Karpas-422 (cell line): ENCODE measurements around the gene CCIN. TPM values are rescaled to one million over a fixed set of nuclear protein-coding genes. Genes with fewer than 3 reads are reported as not detected.

Experiments
- DNase-seq: peaks from one replicate; pipeline ENCODE4 v3.0.0-alpha.2; 2015
- H2AFZ ChIP-seq: fragments of 200-600 bp; sonication (generic); 2 replicates; pipeline ENCODE4 v1.6.1; 2014; ENCODE audit warnings: antibody characterized with exemption, low read length, mixed read lengths
- H3K27ac ChIP-seq: fragments of 200-600 bp; sonication (generic); 2 replicates; pipeline ENCODE4 v1.5.1; 2014; ENCODE audit warnings: mild to moderate bottlenecking, low read length, moderate library complexity
- H3K27me3 ChIP-seq: fragments of 200-600 bp; sonication (generic); 2 replicates; pipeline ENCODE4 v1.6.1; 2014; ENCODE audit warnings: low read length, mixed read lengths
- H3K36me3 ChIP-seq: fragments of 200-600 bp; sonication (generic); 2 replicates; pipeline ENCODE4 v1.6.1; 2014; ENCODE audit warnings: low read length, mixed read lengths; ENCODE audit not compliant: insufficient read depth
- H3K4me1 ChIP-seq: fragments of 200-600 bp; sonication (generic); 2 replicates; pipeline ENCODE4 v1.6.1; 2014; ENCODE audit warnings: mild to moderate bottlenecking, low read length, mixed read lengths
- H3K4me2 ChIP-seq: fragments of 200-600 bp; sonication (generic); 2 replicates; pipeline ENCODE4 v1.6.1; 2014; ENCODE audit warnings: low read length, low read depth, mild to moderate bottlenecking; ENCODE audit not compliant: poor library complexity, severe bottlenecking
- H3K4me3 ChIP-seq: fragments of 200-600 bp; sonication (generic); 2 replicates; pipeline ENCODE4 v1.5.1; 2014; ENCODE audit warnings: mild to moderate bottlenecking, antibody characterized with exemption, low read length, mixed read lengths
- H3K79me2 ChIP-seq: fragments of 200-600 bp; sonication (generic); 2 replicates; pipeline ENCODE4 v1.6.1; 2014; ENCODE audit warnings: mild to moderate bottlenecking, low read length, mixed read lengths
- H3K9ac ChIP-seq: fragments of 200-600 bp; sonication (generic); 2 replicates; pipeline ENCODE4 v1.6.0; 2014; ENCODE audit warnings: low read length
- H3K9me2 ChIP-seq: fragments of 200-600 bp; sonication (generic), shearing (Covaris generic); replicated peaks from 2 replicates; pipeline ENCODE4 v1.6.0; 2014; ENCODE audit warnings: mild to moderate bottlenecking, low read length, moderate library complexity; ENCODE audit not compliant: insufficient read depth
- H3K9me3 ChIP-seq: fragments of 300-700, 200-600 bp; sonication (generic); 2 replicates; pipeline ENCODE4 v1.6.1; 2014; ENCODE audit warnings: low read length, mixed read lengths
- H4K20me1 ChIP-seq: fragments of 200-600 bp; sonication (generic); 2 replicates; pipeline ENCODE4 v1.6.1; 2014; ENCODE audit warnings: mild to moderate bottlenecking, antibody characterized with exemption, low read length, low read depth; ENCODE audit not compliant: insufficient read depth
- total RNA-seq: library from RNA; depleted of rRNA; stranded (reverse); fragments of >200 nt; shearing (Covaris generic); gene quantifications from 2 replicates; pipeline ENCODE4 v1.2.3, GENCODE V29; 2014; ENCODE audit warnings: low replicate concordance

Gene CCIN
- total RNA-seq, 1 experiment from 2014 or later, result not detected

DNA sequence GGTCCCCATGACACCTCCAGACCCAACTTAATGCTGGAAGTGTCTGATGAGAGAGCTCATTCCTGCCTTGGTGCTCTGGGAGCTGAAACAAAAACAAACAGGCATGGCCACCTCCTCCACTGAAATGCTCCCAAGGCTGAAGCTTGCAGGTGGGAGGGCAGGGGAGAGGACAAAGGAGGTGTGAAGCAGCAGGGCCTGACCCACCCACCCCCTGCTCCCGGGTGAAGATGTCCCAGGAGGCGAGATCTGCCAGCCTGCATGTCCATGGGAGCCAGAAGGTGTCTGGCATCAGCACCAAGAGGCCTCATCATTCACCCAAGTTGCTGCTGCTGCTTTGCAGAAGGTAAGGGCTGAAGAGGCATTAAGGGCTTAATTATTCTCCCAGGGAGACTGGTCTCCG lies 4.2 kb upstream of the CCIN start:
- Histone ChIP-seq H3K4me3 (no peak overlapping the region), H3K9me2 (no peaks in the 10 kb centered on the region), H3K79me2 (no peaks in the 10 kb centered on the region), H4K20me1 (no peaks in the 10 kb centered on the region), H3K9me3 (no peaks in the 10 kb centered on the region), H3K36me3 (no peaks in the 10 kb centered on the region), H3K9ac (no peak overlapping the region), H3K27ac (no peak overlapping the region), H2AFZ (no peak overlapping the region), H3K4me1 (peaks cover 7% of the 10 kb centered on the region), H3K27me3 (no peaks in the 10 kb centered on the region), H3K4me2 (no peak overlapping the region)
- DNase-seq, result peak; percentile 40

- H3K79me2 ChIP-seq, result no peaks in the 10 kb centered on the region
- H3K4me2 ChIP-seq, result no peak overlapping the region
- H3K36me3 ChIP-seq, result no peaks in the 10 kb centered on the region
- H3K27ac ChIP-seq, result no peak overlapping the region
- H3K9ac ChIP-seq, result no peak overlapping the region
- no peak overlapping the region for H2AFZ ChIP-seq
- H3K9me3 ChIP-seq, result no peaks in the 10 kb centered on the region
- DNase-seq, result peak; percentile 35
- H4K20me1 ChIP-seq, result no peaks in the 10 kb centered on the region
- peaks cover 7% of the 10 kb centered on the region for H3K4me1 ChIP-seq
- no peaks in the 10 kb centered on the region for H3K27me3 ChIP-seq
- no peak overlapping the region for H3K4me3 ChIP-seq
- no peaks in the 10 kb centered on the region for H3K9me2 ChIP-seq
These were observed 3.4 kb upstream of the CCIN start for GRCh38 chr9:36165826-36166167.

GRCh38 chr9:36166168-36166927 lies 2.8 kb upstream of the CCIN start:
- H3K4me2 ChIP-seq, result peak overlapping the region; percentile 42
- no peak overlapping the region for H3K27ac ChIP-seq
- no peaks in the 10 kb centered on the region for H4K20me1 ChIP-seq
- peak overlapping the region; percentile 75; the same call in 1 of the 2 replicates for H2AFZ ChIP-seq
- peaks cover 7% of the 10 kb centered on the region for H3K4me1 ChIP-seq
- no peaks in the 10 kb centered on the region for H3K79me2 ChIP-seq
- no peak overlapping the region for H3K4me3 ChIP-seq
- H3K27me3 ChIP-seq, result no peaks in the 10 kb centered on the region
- no peaks in the 10 kb centered on the region for H3K9me2 ChIP-seq
- peak; percentile 86 for DNase-seq
- H3K9ac ChIP-seq, result no peak overlapping the region
- no peaks in the 10 kb centered on the region for H3K36me3 ChIP-seq
- no peaks in the 10 kb centered on the region for H3K9me3 ChIP-seq

DNA sequence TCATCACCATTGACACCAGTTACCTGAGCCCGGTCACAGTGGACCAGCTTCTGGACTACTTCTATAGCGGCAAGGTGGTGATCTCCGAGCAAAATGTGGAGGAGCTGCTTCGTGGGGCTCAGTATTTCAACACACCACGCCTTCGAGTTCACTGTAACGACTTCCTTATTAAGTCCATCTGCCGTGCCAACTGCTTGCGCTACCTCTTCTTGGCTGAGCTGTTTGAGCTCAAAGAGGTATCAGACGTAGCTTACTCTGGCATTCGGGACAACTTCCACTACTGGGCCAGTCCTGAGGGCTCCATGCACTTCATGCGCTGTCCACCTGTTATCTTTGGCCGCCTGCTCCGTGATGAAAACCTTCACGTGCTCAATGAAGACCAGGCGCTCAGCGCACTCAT lies 520 bp downstream of the CCIN start:
- Histone ChIP-seq H2AFZ (no peak overlapping the region), H3K27ac (no peak overlapping the region), H3K4me1 (peaks cover 7% of the 10 kb centered on the region), H4K20me1 (no peaks in the 10 kb centered on the region), H3K9me2 (no peaks in the 10 kb centered on the region), H3K27me3 (no peaks in the 10 kb centered on the region), H3K79me2 (no peaks in the 10 kb centered on the region), H3K4me2 (no peak overlapping the region), H3K36me3 (no peaks in the 10 kb centered on the region), H3K4me3 (no peak overlapping the region), H3K9ac (no peak overlapping the region), H3K9me3 (no peaks in the 10 kb centered on the region)
- peak; percentile 38 for DNase-seq

DNA sequence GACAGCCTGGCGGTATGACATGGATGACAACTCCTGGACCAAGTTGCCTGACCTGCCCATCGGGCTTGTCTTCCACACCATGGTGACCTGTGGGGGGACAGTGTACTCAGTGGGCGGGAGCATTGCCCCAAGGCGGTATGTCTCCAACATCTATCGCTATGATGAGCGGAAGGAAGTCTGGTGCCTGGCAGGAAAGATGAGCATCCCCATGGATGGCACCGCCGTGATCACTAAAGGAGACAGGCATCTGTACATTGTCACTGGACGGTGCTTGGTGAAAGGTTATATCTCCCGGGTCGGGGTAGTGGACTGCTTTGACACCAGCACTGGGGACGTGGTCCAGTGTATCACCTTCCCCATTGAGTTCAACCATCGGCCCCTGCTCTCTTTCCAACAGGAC lies 1.3 kb downstream of the CCIN start:
- H3K4me2 ChIP-seq, result no peak overlapping the region
- no peak overlapping the region for H3K27ac ChIP-seq
- no peak overlapping the region for H3K4me3 ChIP-seq
- H2AFZ ChIP-seq, result no peak overlapping the region
- H3K27me3 ChIP-seq, result no peaks in the 10 kb centered on the region
- no peaks in the 10 kb centered on the region for H3K9me3 ChIP-seq
- H3K79me2 ChIP-seq, result no peaks in the 10 kb centered on the region
- H4K20me1 ChIP-seq, result no peaks in the 10 kb centered on the region
- H3K4me1 ChIP-seq, result peaks cover 7% of the 10 kb centered on the region
- no peak overlapping the region for H3K9ac ChIP-seq
- no peak for DNase-seq
- no peaks in the 10 kb centered on the region for H3K36me3 ChIP-seq
- H3K9me2 ChIP-seq, result no peaks in the 10 kb centered on the region

- H3K27me3 ChIP-seq, result no peaks in the 10 kb centered on the region
- no peak overlapping the region for H3K4me3 ChIP-seq
- no peak overlapping the region for H2AFZ ChIP-seq
- H3K79me2 ChIP-seq, result no peaks in the 10 kb centered on the region
- no peaks in the 10 kb centered on the region for H3K4me1 ChIP-seq
- H3K36me3 ChIP-seq, result no peaks in the 10 kb centered on the region
- no peaks in the 10 kb centered on the region for H3K9me2 ChIP-seq
- no peaks in the 10 kb centered on the region for H4K20me1 ChIP-seq
- H3K4me2 ChIP-seq, result no peak overlapping the region
- H3K9ac ChIP-seq, result no peak overlapping the region
- H3K27ac ChIP-seq, result no peak overlapping the region
- H3K9me3 ChIP-seq, result no peaks in the 10 kb centered on the region
- DNase-seq, result no peak
These were observed 4.7 kb downstream of the CCIN start for GRCh38 chr9:36173861-36174260.

DNA sequence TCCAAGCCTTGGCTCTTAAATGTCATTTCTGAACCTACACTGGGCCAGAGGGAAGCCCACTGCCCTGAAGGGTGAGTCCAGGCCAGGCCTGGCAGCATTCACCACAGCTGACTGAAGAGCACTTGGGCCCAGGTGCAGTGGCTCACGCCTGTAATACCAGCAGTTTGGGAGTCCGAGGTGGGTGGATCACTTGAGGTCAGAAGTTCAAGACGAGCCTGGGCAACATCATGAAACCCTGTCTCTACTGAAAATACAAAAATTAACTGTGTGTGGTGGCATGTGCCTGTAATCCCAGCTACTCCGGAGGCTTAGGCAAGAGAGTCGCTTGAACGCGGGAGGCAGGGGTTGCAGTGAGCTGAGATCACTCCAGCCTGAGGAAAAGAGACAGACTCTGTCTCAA lies 5.1 kb downstream of the CCIN start:
- Histone ChIP-seq H3K4me1 (no peaks in the 10 kb centered on the region), H4K20me1 (no peaks in the 10 kb centered on the region), H3K27ac (no peak overlapping the region), H3K27me3 (no peaks in the 10 kb centered on the region), H3K4me2 (no peak overlapping the region), H3K9me3 (no peaks in the 10 kb centered on the region), H3K4me3 (no peak overlapping the region), H3K36me3 (no peaks in the 10 kb centered on the region), H2AFZ (no peak overlapping the region), H3K9ac (no peak overlapping the region), H3K9me2 (no peaks in the 10 kb centered on the region), H3K79me2 (no peaks in the 10 kb centered on the region)
- DNase-seq, result no peak

DNA sequence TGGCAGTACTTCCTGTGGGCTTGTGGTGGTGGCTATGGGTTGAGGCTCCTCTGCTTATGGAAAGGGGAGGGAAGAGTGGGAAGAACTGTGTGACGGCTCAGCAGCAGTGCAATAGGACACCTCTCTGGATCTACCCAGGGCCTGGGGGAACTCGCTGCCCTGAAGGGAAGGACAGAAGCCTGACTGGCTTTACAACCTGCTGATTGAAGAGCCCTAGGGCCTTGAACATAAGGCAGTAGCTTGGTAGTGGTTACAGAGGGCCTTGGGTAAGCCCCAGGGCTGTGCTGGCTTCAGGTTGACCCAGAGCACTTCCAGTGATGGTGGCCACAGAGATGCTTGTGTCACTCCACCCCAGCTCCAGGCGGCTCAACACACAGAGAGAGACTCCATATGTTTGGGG lies 5.5 kb downstream of the CCIN start:
- Histone ChIP-seq H3K4me3 (no peak overlapping the region), H3K9me2 (no peaks in the 10 kb centered on the region), H3K4me2 (no peak overlapping the region), H3K9me3 (no peaks in the 10 kb centered on the region), H2AFZ (no peak overlapping the region), H3K79me2 (no peaks in the 10 kb centered on the region), H3K27me3 (no peaks in the 10 kb centered on the region), H3K27ac (no peak overlapping the region), H3K9ac (no peak overlapping the region), H3K36me3 (no peaks in the 10 kb centered on the region), H3K4me1 (no peaks in the 10 kb centered on the region), H4K20me1 (no peaks in the 10 kb centered on the region)
- no peak for DNase-seq
